ENCODE data around the gene APOBEC4. TPM values are rescaled to one million over a fixed set of nuclear protein-coding genes. Genes with fewer than 3 reads are reported as not detected.

The APOBEC4 gene, protein sequence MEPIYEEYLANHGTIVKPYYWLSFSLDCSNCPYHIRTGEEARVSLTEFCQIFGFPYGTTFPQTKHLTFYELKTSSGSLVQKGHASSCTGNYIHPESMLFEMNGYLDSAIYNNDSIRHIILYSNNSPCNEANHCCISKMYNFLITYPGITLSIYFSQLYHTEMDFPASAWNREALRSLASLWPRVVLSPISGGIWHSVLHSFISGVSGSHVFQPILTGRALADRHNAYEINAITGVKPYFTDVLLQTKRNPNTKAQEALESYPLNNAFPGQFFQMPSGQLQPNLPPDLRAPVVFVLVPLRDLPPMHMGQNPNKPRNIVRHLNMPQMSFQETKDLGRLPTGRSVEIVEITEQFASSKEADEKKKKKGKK
- total RNA-seq: 0.37 TPM in 1 of 2 replicates, not detected in the other
- polyA plus RNA-seq: not detected in 2 replicates

DNA sequence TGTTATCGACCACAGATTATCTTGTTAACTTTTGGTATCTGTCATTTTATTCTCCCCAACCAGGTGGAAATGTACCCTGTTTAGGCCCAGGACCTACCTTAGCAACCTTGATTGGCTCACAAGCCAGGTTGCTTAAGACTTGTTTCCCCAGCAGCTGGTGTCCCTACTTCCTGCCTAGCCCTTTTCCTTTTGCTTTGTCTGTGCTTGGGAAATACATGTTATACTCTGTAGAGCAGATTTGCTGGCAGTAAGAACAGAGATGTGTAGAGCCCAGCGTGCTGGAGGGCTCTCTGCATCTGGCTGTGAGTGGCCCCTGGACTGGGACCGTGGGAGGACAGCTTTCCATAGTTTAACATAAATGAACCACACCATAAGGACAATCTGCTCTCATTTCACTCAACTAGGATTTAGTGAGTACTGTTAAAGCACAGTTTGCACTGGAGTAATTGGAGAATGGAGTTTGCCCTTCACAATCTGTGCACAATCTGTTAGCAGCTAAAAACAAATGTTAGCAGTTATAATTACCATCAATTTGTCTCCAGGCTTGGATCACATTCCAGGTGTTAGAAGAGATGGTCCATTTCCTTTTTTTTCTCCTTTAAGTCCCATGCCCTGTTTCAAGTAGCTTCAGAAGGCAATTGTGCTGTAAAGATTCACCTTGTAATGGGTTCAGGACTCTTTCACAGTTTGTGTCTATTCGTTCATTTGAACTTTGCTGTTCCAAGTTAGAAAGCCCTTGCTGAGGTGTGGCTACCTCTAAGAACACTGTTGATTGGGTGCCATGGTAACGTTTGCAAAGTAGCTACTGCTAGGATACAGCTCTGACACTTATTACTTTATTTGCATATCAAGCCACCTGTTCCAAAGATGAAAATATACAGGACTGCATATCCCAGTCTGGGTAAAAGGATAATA lies at the start of gene APOBEC4:
APOBEC4 (minus strand) TSS at position 770 of the 915 bp plus-strand sequence. CDS start 4,535 bp downstream, outside the sequence.
- TF ChIP-seq EZH2 (IDR thresholded peaks at IDR 0.05; ENCODE audit: borderline replicate concordance) (no peak), EZH2phosphoT487 (IDR thresholded peaks at IDR 0.05; ENCODE audit: low read depth, severe bottlenecking, unreplicated experiment) (no peak)
- TF ChIP-seq, protein P1, sequence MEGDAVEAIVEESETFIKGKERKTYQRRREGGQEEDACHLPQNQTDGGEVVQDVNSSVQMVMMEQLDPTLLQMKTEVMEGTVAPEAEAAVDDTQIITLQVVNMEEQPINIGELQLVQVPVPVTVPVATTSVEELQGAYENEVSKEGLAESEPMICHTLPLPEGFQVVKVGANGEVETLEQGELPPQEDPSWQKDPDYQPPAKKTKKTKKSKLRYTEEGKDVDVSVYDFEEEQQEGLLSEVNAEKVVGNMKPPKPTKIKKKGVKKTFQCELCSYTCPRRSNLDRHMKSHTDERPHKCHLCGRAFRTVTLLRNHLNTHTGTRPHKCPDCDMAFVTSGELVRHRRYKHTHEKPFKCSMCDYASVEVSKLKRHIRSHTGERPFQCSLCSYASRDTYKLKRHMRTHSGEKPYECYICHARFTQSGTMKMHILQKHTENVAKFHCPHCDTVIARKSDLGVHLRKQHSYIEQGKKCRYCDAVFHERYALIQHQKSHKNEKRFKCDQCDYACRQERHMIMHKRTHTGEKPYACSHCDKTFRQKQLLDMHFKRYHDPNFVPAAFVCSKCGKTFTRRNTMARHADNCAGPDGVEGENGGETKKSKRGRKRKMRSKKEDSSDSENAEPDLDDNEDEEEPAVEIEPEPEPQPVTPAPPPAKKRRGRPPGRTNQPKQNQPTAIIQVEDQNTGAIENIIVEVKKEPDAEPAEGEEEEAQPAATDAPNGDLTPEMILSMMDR (IDR thresholded peaks at IDR 0.05; ENCODE audit: poor library complexity): no peak
- H3K27me3 ChIP-seq: no peaks in the 10 kb centered on the region
- H3K36me3 ChIP-seq (replicated peaks; ENCODE audit: insufficient read depth, low read depth): no peaks in the 10 kb centered on the region
- peaks cover 2% of the 10 kb centered on the region for H3K79me2 ChIP-seq
- no peak within 1 kb of the TSS for H3K4me3 ChIP-seq
- H4K20me1 ChIP-seq (ENCODE audit: insufficient read depth, poor library complexity, severe bottlenecking): no peaks in the 10 kb centered on the region
- H2AFZ ChIP-seq: peak within 1 kb of the TSS; percentile 6
- H3K9me2 ChIP-seq (replicated peaks; ENCODE audit: insufficient read depth): no peaks in the 10 kb centered on the region
- H3K27ac ChIP-seq: peak within 1 kb of the TSS; percentile 71
- peaks cover 18% of the 10 kb centered on the region for H3K4me1 ChIP-seq (ENCODE audit: insufficient read depth)
- DNase-seq (ENCODE audit: low spot score): peak; percentile 73
- 71% methylated on average over 5 of the region's 5 CpGs for WGBS (ENCODE audit: low lambda C conversion rate, missing lambda C conversion rate)
- H3K4me2 ChIP-seq: peak within 1 kb of the TSS; percentile 47
- H3K9me3 ChIP-seq (ENCODE audit: low read depth): no peaks in the 10 kb centered on the region

DNA sequence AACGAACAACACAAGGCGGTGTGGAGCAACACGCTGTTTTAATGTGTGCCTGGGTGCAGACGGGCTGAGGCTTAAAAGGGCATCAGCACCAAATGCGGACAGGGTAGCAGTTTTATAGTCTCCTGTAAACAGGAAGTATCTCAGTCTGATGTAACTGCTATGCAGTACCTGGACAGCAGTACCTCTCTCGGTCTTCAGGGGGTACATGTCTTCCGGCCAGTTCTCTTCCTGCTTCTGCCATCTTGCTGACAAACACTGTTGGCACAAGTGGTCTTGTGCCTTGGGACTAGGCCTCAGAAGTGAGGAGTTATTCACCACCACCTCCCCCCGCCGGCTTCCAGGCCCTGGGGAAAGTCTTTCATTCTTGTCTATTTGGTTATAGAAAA lies 49.7 kb upstream of the APOBEC4 start:
- H3K9me3 ChIP-seq (ENCODE audit: low read depth): no peaks in the 10 kb centered on the region
- H3K79me2 ChIP-seq: no peaks in the 10 kb centered on the region
- no peaks in the 10 kb centered on the region for H3K27me3 ChIP-seq
- no peak overlapping the region for H3K4me3 ChIP-seq
- H4K20me1 ChIP-seq (ENCODE audit: insufficient read depth, poor library complexity, severe bottlenecking): no peaks in the 10 kb centered on the region
- 94% methylated on average over 9 of the region's 9 CpGs for WGBS (ENCODE audit: low lambda C conversion rate, missing lambda C conversion rate)
- H3K27ac ChIP-seq: no peak overlapping the region
- no peaks in the 10 kb centered on the region for H3K9me2 ChIP-seq (replicated peaks; ENCODE audit: insufficient read depth)
- no peak for DNase-seq (ENCODE audit: low spot score)
- H3K4me1 ChIP-seq (ENCODE audit: insufficient read depth): peaks cover 16% of the 10 kb centered on the region
- H3K4me2 ChIP-seq: no peak overlapping the region
- TF ChIP-seq, protein P1 (IDR thresholded peaks at IDR 0.05; ENCODE audit: poor library complexity): no peak
- no peak for TF ChIP-seq EZH2phosphoT487 (IDR thresholded peaks at IDR 0.05; ENCODE audit: low read depth, severe bottlenecking, unreplicated experiment)
- no peak for TF ChIP-seq EZH2 (IDR thresholded peaks at IDR 0.05; ENCODE audit: borderline replicate concordance)
- H2AFZ ChIP-seq: no peak overlapping the region
- H3K36me3 ChIP-seq (replicated peaks; ENCODE audit: insufficient read depth, low read depth): no peaks in the 10 kb centered on the region

DNA sequence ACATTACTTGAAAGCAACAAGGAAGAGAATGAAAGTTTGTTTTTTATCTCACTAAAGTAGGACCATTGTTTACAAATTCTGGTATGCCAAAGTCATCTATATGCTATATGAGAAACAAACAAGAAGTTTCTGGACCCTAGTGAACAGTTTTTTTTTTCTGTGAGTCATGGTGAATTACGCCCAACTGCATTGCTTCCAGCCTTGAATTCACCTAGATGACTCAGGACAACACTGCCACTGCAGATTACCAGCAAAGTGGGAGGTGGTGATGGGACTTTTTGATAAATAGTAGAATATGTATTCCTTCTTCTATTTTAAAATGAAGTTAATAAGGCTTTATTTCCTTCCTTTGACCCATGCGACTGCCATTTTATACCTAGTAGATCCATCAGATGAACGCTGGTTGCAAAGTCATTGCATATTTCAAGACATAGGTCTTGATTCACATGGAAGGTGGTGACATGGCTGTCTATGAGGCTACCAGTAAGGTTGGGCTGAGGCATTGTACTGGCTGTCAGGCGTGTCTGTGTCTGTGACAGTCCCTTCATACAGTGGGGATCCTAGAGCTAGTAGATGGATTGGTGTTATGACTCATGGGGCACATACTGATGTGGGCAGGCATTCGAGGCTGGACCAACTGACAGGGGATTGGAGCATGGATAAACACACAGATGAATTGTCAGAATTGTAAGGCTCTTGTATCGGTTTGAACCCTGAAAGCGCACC lies 49.1 kb upstream of the APOBEC4 start:
- H3K27me3 ChIP-seq: no peaks in the 10 kb centered on the region
- no peak overlapping the region for H3K4me2 ChIP-seq
- peaks cover 18% of the 10 kb centered on the region for H3K4me1 ChIP-seq (ENCODE audit: insufficient read depth)
- H3K4me3 ChIP-seq: no peak overlapping the region
- H3K79me2 ChIP-seq: no peaks in the 10 kb centered on the region
- no peak for TF ChIP-seq EZH2phosphoT487 (IDR thresholded peaks at IDR 0.05; ENCODE audit: low read depth, severe bottlenecking, unreplicated experiment)
- no peak for TF ChIP-seq EZH2 (IDR thresholded peaks at IDR 0.05; ENCODE audit: borderline replicate concordance)
- TF ChIP-seq, protein P1 (IDR thresholded peaks at IDR 0.05; ENCODE audit: poor library complexity): no peak
- H4K20me1 ChIP-seq (ENCODE audit: insufficient read depth, poor library complexity, severe bottlenecking): no peaks in the 10 kb centered on the region
- H3K9me2 ChIP-seq (replicated peaks; ENCODE audit: insufficient read depth): no peaks in the 10 kb centered on the region
- H3K9me3 ChIP-seq (ENCODE audit: low read depth): no peaks in the 10 kb centered on the region
- WGBS (ENCODE audit: low lambda C conversion rate, missing lambda C conversion rate): 92% methylated on average over 7 of the region's 7 CpGs
- H2AFZ ChIP-seq: no peak overlapping the region
- DNase-seq (ENCODE audit: low spot score): no peak
- no peaks in the 10 kb centered on the region for H3K36me3 ChIP-seq (replicated peaks; ENCODE audit: insufficient read depth, low read depth)
- H3K27ac ChIP-seq: no peak overlapping the region

Data from hepatocyte (in vitro differentiated cells).